GM10248 (cell line): ENCODE measurements around the gene JAG2.

Source experiments
- CTCF ChIA-PET: fragments of 300-600 bp; sonication (Branson Sonifier 250); formaldehyde crosslinking; extraction: SDS; loops from one replicate; lab custom pipeline; 2021; ENCODE audit warnings: antibody characterized with exemption; lab: Yijun Ruan, JAX
- POLR2A ChIA-PET: fragments of 350-650 bp; sonication (Branson Sonifier 250); formaldehyde crosslinking; extraction: SDS; loops from one replicate; lab custom pipeline; 2020; ENCODE audit warnings: antibody characterized with exemption; lab: Yijun Ruan, JAX
- DNase-seq: peaks from one replicate; pipeline ENCODE4 v3.0.0; 2012; ENCODE audit errors: extremely low spot score
- CTCF ChIP-seq: IDR thresholded peaks from 2 replicates; pipeline ENCODE4 v1.5.1; 2012; ENCODE audit warnings: mild to moderate bottlenecking, low read depth; ENCODE audit errors: extremely low read depth, missing control alignments, control extremely low read depth

The JAG2 gene

GRCh38 chr14:105157872-105158271, 10.7 kb downstream of the JAG2 start:
- POLR2A ChIA-PET: no interaction called here
- CTCF ChIA-PET: no interaction called here
- TF ChIP-seq CTCF: no peak
- no peak for DNase-seq

GRCh38 chr14:105156414-105157375, 11.9 kb downstream of the JAG2 start:
- TF ChIP-seq CTCF: no peak
- no peak for DNase-seq
- POLR2A ChIA-PET: no interaction called here
- CTCF ChIA-PET: no interaction called here

GRCh38 chr14:105155681-105156413, 12.7 kb downstream of the JAG2 start:
- no peak for TF ChIP-seq CTCF
- CTCF ChIA-PET: interaction anchor here (2.2 kb wide), 1 partner anchor 9 kb away, joined by 5 read pairs; no protein-coding TSS in a partner anchor

GRCh38 chr14:105155071-105155651, 13.4 kb downstream of the JAG2 start:
- no peak for DNase-seq
- CTCF ChIA-PET: interaction anchor here (2.2 kb wide), 1 partner anchor 10 kb away, joined by 5 read pairs; no protein-coding TSS in a partner anchor
- no peak for TF ChIP-seq CTCF
- POLR2A ChIA-PET: no interaction called here

More at GRCh38 chr14:105155681-105156413, 12.7 kb downstream of the JAG2 start:
- DNase-seq: no peak
- POLR2A ChIA-PET: no interaction called here

- ChIA-PET CTCF (interaction anchor here (2.2 kb wide), 1 partner anchor 10 kb away, joined by 5 read pairs; no protein-coding TSS in a partner anchor), POLR2A (no interaction called here)
- DNase-seq: no peak
- TF ChIP-seq CTCF: no peak
Measured at GRCh38 chr14:105154476-105154871, 14.1 kb downstream of the JAG2 start.
